ENCODE results near the gene PLXND1.
"Not testable (repeated sequence)": the region's sequence is repeated elsewhere in the genome, so short reads cannot be mapped to it uniquely, and the experiment has no call there.

PLXND1 gene

GRCh38 chr3:129648391-129648790, 41.9 kb upstream of the PLXND1 start:
- POLR2A ChIA-PET, result no interaction called here
- CTCF ChIA-PET, result interaction anchor here (1.3 to 5.4 kb wide), 4 partner anchors 22 to 286 kb away, joined by 4 to 74 read pairs (median 12); no protein-coding TSS in a partner anchor
- TF ChIP-seq, protein P1, sequence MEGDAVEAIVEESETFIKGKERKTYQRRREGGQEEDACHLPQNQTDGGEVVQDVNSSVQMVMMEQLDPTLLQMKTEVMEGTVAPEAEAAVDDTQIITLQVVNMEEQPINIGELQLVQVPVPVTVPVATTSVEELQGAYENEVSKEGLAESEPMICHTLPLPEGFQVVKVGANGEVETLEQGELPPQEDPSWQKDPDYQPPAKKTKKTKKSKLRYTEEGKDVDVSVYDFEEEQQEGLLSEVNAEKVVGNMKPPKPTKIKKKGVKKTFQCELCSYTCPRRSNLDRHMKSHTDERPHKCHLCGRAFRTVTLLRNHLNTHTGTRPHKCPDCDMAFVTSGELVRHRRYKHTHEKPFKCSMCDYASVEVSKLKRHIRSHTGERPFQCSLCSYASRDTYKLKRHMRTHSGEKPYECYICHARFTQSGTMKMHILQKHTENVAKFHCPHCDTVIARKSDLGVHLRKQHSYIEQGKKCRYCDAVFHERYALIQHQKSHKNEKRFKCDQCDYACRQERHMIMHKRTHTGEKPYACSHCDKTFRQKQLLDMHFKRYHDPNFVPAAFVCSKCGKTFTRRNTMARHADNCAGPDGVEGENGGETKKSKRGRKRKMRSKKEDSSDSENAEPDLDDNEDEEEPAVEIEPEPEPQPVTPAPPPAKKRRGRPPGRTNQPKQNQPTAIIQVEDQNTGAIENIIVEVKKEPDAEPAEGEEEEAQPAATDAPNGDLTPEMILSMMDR (IDR thresholded peaks at IDR 0.05; ENCODE audit: control extremely low read depth, extremely low read depth, low read depth, missing control alignments), result no peak
- DNase-seq (ENCODE audit: extremely low spot score), result no peak

- TF ChIP-seq, protein P1 (IDR thresholded peaks at IDR 0.05; ENCODE audit: control extremely low read depth, extremely low read depth, low read depth, missing control alignments), result no peak
- ChIA-PET POLR2A (no interaction called here), CTCF (interaction anchor here (0.8 to 5.4 kb wide), 4 partner anchors 13 to 183 kb away, joined by 3 to 74 read pairs (median 3); no protein-coding TSS in a partner anchor)
- no peak for DNase-seq (ENCODE audit: extremely low spot score)
Observed at GRCh38 chr3:129645286-129645685, 38.8 kb upstream of the PLXND1 start.

GRCh38 chr3:129644836-129645235, 38.4 kb upstream of the PLXND1 start:
- POLR2A ChIA-PET, result no interaction called here
- CTCF ChIA-PET, result interaction anchor here (5.4 kb wide), 1 partner anchor 183 kb away, joined by 74 read pairs; no protein-coding TSS in a partner anchor
- TF ChIP-seq, protein P1 (IDR thresholded peaks at IDR 0.05; ENCODE audit: control extremely low read depth, extremely low read depth, low read depth, missing control alignments), result no peak
- DNase-seq (ENCODE audit: extremely low spot score), result no peak

DNA sequence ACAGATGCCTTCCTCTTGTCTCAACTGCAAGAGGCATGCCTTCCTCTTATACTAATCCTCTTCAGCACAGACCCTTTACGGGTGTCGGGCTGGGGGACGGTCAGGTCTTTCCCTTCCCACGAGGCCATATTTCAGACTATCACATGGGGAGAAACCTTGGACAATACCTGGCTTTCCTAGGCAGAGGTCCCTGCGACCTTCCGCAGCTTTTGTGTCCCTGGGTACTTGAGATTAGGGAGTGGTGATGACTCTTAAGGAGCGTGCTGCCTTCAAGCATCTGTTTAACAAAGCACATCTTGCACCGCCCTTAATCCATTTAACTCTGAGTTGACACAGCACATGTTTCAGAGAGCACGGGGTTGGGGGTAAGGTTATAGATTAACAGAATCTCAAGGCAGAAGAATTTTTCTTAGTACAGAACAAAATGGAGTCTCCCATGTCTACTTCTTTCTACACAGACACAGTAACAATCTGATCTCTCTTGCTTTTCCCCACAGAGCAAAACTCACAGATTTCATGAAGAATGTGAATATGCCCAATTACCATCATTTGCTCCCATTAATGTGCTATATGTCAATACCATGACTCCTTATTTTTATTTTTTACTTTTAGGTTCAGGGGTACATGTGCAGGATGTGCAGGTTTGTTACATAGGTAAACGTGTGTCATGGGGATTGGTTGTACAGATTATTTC, 35.2 kb upstream of the PLXND1 start:
- DNase-seq (ENCODE audit: extremely low spot score); CTCF ChIA-PET; POLR2A ChIA-PET: not testable (repeated sequence)

DNA sequence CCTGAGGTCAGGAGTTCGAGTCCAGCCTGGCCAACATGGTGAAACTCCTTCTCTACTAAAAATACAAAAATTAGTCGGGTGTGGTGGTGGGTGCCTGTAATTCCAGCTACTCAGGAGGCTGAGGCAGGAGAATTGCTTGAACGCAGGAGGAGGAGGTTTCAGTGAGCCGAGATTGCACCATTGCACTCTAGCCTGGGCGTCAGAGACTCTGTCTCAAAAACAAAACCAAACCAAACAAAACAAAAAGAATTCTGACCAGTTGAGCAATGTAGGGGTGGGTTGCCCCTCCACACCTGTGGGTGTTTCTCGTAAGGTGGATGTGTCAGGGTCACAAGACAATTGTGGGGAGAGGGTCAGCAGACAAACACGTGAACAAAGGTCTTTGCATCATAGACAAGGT, 34.5 kb upstream of the PLXND1 start:
- DNase-seq (ENCODE audit: extremely low spot score); CTCF ChIA-PET; POLR2A ChIA-PET: not testable (repeated sequence)

GRCh38 chr3:129638481-129638880, 32.0 kb upstream of the PLXND1 start:
- TF ChIP-seq, protein P1 (IDR thresholded peaks at IDR 0.05; ENCODE audit: control extremely low read depth, extremely low read depth, low read depth, missing control alignments), result no peak
- POLR2A ChIA-PET, result no interaction called here
- no peak for DNase-seq (ENCODE audit: extremely low spot score)
- CTCF ChIA-PET, result interaction anchor here (0.8 kb wide), 1 partner anchor 10 kb away, joined by 3 read pairs; no protein-coding TSS in a partner anchor

DNA sequence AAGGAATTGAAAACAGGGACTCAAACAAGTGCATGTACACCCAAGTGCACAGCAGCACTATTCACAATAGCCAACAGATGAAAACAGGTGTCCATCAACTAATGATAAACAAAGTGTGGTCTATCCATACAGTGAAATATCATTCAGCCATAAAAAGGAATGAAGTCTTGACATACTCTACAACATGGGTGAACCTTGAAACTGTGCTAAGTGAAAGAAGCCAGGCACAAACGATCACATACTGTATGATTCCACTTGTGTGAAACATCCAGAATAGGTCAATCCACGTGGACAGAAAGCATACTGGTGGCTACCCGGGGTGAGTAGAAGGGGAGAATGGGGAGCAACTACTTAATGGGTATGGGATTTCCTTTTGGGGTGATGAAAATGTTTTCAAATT, 29.6 kb upstream of the PLXND1 start:
- TF ChIP-seq, protein P1 (IDR thresholded peaks at IDR 0.05; ENCODE audit: control extremely low read depth, extremely low read depth, low read depth, missing control alignments), result no peak
- CTCF ChIA-PET, result interaction anchor here (1.0 kb wide), 2 partner anchors 11 to 146 kb away, joined by 3 read pairs; no protein-coding TSS in a partner anchor
- POLR2A ChIA-PET, result no interaction called here
- DNase-seq (ENCODE audit: extremely low spot score), result no peak
